Mammary epithelial cell (primary cell): Measurements from ENCODE around the gene AGTR1.

Source experiments
- EZH2 ChIP-seq: IDR thresholded peaks from 2 replicates; pipeline ENCODE4 v1.6.1; 2012; ENCODE audit warnings: low read length, inconsistent platforms, borderline replicate concordance
- TF ChIP-seq, protein P1 (sequence below), 2 donors: IDR thresholded peaks in 1 of 2; conservative IDR thresholded peaks in 1 of 2; 2 replicates each; pipeline ENCODE4 v1.5.1; 2011 to 2012; ENCODE audit warnings: inconsistent platforms in 2 of 2, low read length in 2 of 2, mild to moderate bottlenecking in 2 of 2, control low read depth in 1 of 2, low read depth in 1 of 2; ENCODE audit not compliant: insufficient read depth in 1 of 2; ENCODE audit errors: extremely low read depth in 1 of 2

- TF ChIP-seq, protein P1, sequence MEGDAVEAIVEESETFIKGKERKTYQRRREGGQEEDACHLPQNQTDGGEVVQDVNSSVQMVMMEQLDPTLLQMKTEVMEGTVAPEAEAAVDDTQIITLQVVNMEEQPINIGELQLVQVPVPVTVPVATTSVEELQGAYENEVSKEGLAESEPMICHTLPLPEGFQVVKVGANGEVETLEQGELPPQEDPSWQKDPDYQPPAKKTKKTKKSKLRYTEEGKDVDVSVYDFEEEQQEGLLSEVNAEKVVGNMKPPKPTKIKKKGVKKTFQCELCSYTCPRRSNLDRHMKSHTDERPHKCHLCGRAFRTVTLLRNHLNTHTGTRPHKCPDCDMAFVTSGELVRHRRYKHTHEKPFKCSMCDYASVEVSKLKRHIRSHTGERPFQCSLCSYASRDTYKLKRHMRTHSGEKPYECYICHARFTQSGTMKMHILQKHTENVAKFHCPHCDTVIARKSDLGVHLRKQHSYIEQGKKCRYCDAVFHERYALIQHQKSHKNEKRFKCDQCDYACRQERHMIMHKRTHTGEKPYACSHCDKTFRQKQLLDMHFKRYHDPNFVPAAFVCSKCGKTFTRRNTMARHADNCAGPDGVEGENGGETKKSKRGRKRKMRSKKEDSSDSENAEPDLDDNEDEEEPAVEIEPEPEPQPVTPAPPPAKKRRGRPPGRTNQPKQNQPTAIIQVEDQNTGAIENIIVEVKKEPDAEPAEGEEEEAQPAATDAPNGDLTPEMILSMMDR (conservative IDR thresholded peaks at IDR 0.05 in 1 of 2, IDR thresholded peaks at IDR 0.05 in 1 of 2; ENCODE audit: extremely low read depth in 1 of 2, insufficient read depth in 1 of 2, low read depth in 1 of 2, low read length in 2 of 2), result no peak
- TF ChIP-seq EZH2, result no peak
Observed at GRCh38 chr3:148746053-148746452, 48.4 kb downstream of the AGTR1 start.
